NCI-H1694 (cell line): Measurements from ENCODE around the gene NR2F1.
A peak's percentile ranks its signal among the peaks of the same experiment; 100 is the strongest.
"Not testable (repeated sequence)": the region's sequence is repeated elsewhere in the genome, so short reads cannot be mapped to it uniquely, and the experiment has no call there.

ENCODE experiments used
- DNase-seq: peaks from one replicate; lab custom pipeline; 2025; lab: John Stamatoyannopoulos, UW

The NR2F1 gene

DNA sequence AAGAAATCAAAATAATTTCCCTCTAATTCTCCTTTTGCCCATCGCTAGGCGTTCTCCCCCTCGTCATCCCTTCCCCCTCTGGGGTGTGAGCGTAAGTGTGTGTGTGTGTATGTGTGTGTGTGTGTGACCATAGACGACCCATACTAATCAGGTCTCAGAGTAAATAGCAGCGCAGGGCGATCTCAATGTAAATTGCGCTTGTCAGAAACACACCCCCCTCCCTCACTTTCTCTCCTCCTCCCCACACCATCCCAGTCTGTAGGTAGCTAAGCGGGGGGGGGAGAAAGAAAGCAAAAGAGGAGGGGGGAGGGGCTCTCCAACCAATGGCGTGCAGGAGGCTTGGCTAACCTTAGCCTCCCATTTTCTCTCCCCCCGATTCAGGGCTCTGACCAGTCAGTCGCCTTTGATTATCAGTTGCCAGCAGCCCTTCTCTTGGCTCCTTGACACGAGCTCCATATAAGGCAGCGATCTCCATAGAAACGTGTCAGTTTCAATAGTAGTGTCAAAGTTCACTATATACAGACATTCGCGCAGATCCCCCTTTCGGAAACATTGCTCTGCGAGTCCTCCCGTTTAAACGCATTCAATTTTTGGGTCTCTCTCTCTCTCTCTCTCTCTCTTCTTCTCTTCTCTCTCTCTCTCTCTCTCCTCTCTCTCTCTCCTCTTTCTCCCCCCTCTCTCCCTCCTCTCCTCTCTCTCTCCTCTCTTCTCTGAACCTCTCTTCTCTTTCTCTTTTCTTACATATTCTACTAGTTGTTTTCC lies at the start of gene NR2F1:
Gene NR2F1, plus strand, starts transcription at position 546 of the 762 bp plus-strand sequence. CDS start 1,802 bp downstream, outside the sequence.
- peak; percentile 87 for DNase-seq

DNA sequence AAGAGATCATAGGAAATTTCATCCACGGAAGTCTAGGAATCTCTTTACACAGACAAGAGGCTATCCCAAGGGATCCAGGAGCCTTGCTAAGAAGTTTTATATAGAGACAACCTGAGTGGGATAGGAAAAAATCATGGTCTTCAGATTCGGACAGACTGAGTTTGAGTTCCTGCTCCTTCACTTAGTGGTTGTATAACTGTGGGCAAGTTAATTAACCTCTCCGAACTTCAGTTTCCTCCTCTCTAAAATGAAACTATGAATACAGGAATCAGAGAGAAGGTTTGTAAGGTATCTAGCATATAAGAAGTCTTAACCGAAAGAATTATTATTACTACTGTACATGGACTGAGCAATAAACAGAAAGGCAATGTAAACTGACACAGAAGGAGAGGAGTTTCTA lies 37.1 kb upstream of the NR2F1 start:
- DNase-seq: no peak

DNA sequence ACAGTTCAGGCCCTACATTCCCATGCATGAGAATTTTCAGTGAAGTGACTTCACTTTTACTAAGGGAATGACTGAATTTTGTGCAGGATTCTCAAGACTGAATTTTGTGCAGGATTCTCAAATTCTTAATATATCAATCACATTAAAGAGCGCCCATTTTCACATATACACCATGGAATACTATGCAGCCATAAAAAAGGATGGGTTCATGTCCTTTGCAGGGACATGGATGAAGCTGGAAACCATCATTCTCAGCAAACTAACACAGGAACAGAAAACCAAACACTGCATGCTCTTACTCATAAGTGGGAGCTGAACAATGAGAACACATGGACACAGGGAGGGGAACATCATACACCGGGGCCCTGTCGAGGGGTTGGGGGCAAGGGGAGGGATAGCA lies 33.4 kb upstream of the NR2F1 start:
- DNase-seq: not testable (repeated sequence)

DNA sequence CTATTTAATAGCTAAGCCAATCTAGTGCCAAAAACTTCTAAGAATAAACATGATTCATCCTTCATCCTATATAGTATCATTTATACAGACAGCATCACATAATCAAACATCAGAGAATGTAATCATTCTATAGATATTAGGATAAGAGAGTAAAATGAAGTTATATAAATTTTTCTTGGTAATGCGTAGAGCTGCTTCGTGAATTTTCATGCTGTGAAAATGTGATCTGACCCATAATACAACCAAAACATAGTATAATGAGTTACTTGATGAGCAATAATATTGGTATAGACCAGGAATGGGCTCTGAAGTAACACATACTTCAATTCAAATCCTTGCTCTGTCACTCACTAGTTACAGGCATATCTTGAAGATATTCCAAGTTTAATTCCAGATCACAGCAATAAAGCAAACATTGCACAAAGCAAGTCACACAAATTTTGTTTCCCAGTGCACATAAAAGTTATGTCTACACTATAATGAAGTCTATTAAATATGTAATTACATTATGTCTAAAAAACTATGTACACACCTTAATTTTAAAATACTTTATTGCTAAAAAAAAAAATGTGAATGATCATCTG lies 25.9 kb upstream of the NR2F1 start:
- no peak for DNase-seq

DNA sequence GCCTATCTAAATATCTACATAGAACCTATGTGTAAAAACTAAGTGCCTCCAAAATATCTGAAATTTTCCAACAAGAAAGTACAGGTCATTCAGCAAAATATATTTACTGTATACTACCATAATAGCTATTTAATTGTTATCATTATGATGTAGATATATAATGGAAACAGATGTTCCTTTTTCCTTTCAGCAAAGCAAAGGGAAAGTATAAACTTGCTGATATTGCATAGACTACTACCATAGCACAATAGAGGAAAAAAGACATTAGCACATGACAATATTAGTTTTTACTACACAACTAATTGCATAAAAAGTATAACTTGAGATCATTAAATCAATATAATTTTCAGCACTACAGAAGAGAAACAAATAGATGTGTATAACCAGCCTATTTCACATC lies 16.9 kb upstream of the NR2F1 start:
- no peak for DNase-seq

DNA sequence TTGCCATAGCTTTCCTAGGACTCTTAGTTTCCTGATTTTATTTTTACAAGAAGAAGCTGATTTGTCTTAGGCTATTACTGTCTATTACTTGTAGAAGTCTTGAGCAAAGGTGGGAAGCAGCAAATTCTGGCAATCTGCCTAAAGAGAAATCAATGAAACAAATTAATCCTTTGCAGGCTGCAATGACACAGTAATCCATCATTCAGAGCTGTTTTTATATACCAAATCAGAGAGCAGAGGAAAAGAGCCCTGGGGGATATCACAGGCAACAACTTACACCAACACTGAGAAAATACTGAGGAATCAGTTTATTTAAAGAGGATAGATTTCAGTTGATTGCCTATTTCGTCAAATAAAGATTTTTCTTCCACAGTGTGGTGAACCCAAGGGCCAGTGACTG lies 15.6 kb upstream of the NR2F1 start:
- DNase-seq: no peak

DNA sequence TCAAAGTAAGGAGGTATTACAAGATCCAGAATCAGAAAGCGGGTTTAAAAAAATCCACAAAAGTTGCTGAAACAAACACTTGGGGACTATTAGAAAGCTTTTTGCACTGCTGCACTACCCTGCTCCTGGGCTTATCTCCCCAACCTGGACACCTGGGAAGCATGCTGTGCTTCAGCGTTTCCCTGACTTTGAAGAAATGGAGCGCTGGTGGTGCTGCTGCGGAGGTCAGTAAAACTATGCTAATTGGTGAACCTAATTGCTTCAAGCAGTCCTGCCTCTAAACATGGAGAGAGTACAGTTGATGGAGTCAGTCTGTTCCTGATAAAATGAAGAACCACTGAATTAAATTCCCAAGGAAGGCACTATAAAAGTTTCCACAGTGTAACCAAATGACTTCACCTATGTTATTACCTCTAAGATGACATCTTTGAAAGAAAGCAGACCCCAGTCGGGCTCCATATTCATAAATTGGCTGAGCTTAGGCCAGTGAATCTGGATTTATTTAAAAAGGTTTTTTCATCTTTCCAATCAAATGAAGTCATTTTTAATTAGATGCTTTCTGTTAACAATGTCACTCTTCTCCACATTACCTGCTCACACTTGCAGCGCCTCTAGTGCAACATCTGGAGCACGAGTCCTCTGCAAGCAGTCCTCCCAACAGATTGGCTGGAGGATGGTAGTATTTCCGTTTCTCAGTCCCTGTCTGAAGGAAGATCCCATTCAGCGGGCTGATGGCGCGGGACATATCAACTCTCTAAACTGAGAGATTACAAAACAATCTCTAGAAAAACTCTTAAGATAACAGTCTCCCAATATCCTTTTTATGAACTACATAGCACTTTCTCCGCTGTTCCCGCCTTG lies 13.5 kb upstream of the NR2F1 start:
- no peak for DNase-seq

DNA sequence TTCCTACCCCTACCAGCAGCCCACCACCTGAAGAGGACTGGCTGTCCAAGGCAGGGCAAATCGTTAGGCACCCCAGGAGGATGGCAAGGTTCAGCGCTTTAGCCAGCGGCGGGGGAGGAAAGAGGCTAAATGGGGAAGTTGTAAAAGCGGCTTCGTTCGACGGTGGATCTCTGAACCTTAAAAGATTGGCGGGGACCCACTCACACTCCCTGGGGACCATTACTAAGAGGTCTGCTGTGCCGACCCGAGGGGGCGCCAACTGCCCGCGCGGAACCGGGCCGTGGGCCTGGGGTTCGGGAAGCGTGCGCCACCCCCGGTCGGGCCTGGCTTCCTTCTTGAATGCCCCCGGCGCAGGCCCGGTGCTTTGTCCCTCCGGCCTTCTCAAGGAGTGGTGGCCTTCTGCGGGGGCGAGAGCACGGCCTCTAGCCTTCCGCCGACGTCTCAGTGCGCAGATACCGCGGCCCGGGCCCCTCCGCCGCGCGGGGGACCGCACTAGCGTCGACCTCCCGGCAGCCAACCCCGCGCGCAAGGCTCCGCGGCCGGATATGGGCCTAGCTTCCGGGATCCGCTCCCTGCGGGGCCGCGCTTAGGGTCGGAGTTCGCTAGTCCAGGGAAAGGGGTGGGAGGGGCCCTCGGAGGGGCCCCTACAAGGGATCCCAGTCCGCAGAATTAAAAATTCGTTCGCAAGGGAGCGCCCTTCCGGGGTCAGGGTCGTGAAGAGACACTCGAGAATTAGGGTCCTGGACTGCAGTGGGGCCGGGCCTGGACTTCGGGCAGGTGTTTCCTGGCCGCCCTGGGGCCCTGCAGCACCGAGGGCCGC lies 12.5 kb upstream of the NR2F1 start:
- no peak for DNase-seq

DNA sequence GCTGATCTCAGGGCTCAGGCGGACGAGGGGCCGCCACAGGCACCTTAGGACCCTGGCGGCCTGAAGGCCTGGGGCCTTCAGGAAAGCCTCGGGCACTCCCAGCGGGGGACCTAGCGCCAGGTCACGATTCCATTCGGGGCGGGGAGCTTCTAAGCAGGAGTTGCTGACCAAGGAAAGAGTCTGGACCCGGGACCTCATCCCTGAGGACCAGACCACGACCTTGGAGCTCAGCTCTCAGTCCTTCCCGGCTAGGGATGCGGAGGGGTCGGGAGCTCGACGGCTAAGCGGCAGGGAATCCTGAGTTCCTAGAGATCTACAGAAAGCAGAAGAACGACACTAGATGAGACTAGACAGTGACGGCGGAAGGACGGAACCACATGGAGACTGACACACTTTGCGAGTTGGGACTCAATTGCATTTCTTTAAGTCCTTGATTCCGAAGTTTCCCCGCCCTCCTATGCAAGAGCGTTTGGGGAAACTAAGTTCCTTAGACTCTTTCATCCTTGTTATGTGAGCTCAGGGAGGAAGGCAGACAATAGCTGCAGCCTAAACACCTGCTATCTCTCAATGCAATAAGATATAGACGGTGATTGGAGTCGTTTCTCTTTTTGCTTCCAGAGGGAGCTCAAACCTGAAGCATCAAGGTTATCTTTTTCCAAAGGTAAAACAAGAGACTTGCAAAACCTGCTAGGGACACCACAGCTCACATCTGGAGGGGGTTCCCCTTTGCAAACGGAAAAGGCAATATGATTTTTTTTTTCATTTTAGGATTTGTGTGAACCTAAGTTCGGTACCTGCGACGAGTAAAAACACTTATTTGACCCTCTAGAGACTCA lies 11.7 kb upstream of the NR2F1 start:
- no peak for DNase-seq

DNA sequence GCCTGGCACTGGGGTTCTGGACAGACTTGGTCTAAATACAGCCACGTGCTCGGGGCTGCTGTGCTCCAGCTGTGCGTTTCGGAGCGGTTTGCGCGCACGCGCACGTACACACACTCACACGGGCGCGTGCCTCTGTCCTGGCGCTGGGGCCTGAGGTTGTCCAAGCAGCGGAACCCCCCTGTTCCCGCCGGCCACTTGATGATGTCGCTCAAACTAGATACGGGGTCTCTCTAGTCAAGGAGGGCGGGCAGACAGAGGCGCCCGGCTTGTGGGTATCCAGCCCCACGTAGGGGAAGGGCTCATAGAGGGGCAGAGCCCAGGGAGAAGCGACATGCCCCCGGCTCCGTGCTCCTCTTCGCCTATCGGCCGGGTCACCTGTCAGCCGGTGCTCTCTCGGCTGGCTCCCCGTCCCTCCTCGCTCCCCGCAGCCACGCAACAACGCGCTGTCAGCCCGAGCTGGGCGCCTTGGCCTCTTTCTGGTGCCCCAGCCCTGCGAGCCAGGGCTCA lies 10.9 kb upstream of the NR2F1 start:
- no peak for DNase-seq

DNA sequence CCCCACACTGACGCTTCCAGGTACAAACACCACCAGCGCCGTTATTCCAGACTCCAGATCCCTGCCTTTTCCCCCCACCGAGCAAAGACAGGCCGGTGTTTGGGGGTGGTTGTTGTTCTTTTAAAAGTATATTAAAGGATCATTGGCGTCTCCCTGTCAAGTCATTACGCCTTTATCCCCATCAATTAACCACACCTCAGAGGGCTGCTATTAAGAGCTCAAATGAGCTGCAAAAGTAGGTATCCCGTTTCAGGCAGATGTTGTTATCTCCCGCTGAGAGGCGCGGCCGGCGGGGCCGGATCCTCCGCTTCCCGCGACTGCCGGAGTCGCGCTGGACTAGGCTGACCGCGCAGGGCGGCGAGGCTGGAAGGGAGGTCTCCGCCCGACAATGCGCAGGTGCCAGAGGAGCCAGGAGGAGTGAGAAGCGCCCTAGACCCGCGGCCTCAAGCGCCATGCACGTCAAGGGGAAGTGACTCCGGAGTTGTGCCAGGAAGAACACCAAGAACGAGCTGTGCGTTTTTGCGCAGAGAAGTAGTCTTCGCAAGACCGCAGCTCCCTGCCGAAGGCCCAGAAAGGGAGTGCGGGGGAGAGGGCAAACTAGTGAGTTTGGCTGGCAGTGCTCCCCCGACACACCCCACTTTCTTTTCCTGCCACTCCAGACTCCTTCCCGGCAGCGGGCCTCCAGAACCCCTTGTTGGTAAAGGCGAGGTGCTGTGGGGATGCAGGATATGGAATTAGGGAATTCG lies 10.2 kb upstream of the NR2F1 start:
- no peak for DNase-seq

DNA sequence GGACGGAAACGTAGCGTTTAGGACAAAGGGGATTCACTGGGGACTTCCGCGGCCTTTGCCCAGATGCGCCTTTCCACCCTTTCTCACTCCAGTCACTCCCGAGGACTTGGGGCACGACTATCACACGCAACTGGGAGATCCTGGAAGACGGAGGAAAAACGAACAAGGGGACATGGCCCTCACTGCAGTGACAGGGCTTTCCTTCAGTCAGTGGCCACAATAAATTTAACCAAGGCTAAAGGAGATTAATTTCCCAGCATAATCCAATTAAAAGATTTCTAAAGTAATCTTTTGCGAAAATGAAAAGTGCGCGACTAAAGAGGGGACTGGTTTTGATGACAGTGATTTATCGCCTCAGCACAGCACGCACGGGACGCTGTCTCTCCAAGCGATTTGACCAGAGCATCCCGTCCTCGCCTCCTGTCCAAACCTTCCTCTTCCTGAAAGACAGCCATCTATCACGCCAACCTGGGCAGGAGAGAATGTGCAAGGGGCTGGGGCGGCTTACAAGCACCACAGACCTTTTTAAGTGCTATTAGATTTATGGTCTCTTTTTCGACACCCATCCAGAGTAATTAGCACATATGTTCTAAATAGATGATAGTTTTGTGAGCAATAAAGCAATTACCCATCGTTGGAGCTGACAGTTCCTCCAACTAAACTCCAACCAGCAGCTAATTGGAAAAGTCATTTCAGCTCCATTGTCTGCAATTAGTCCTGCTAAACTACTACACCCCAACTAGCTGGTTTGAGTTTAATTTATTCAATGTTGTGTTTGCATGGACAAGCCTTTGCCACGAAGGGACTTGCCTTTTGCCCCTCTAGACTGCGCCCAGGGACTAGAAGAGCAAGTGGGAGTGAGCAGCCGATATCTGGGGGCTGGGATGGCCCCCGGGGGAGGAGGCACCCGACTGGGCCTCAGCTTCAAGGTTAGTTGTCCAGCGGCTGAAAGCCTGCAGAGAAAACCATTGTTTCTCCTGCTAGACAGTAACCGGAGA lies 9.4 kb upstream of the NR2F1 start:
- no peak for DNase-seq

DNA sequence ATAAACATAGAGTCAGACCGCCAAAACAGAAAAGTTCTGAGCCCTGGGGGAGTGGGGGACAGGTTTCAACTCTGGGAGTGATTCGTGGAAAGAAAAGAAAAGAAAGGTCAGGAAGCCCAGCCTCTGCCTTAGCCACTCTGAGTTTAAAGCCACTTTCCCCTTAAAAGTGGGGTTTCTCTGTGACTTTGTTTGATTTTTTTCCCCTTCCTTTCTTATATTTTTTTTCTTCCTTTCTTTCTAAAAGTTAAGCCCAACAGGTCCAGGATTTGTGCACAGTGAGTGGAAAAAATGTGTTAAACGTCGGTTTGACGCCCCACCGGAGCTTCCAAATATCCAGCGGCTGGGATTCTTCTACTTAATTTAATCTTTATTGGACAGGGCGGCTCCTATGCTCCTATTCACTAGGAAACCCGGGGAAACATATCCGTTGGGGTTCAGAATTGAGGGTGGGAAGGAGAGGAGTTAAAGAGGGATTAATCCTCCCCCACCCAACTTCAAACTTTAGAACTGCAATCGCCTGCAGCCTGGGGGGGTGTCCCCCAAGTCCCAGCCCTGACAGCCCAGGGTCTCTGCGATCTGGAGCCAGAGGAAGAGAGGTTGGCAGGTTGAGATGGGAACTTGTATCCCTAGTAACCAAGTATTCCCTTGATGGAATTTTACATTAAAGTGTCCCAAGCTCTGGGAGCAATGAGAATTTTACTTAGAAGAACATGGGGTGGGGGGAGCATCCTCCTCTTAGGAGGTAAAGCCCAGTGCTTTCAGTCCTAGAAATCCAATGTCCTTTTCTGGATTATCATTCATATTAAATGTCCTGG lies 8.3 kb upstream of the NR2F1 start:
- DNase-seq: no peak

DNA sequence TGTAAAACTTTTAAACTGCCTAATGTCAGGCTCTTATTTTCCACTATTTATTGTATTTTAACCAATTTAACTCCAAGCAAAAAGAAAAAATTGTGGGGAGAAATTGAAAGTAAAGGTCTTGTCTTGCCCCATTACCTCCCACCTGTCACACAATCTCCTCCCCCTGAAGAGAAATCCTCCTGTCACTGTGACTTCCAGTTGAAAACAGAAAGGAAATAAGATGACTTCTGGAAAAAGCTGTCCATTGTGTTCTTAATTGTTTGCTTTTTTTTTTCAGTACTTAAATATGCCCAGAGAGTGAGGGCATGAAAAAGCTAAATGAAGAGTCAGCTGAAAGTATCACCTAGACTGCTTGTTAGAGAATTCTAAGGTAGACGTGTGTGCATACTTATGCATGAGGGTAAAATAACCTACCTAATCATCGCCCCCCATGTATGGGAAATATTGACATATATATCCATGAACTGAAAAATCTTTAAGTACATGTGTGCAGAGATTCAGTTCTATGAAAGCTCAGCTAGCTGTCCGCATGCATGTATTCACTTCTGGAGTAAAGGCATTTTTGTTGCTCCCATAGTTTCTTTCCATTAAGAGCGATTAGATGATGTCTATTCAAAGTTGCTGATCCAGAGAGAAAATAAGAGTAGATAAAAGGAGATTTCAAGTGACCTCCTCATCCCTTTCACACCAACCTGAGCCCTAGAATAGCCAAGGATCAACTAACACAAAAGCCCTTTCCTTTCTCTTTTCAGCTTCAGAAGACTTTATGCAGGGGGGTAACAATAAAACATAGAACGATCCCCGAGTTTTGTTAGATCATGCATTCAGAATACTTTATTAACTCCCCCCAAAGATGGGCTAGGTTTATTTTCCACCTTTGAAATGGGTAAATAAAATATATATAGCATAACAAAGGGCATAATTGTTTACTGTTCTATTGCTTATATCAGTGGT lies 7.3 kb upstream of the NR2F1 start:
- no peak for DNase-seq

DNA sequence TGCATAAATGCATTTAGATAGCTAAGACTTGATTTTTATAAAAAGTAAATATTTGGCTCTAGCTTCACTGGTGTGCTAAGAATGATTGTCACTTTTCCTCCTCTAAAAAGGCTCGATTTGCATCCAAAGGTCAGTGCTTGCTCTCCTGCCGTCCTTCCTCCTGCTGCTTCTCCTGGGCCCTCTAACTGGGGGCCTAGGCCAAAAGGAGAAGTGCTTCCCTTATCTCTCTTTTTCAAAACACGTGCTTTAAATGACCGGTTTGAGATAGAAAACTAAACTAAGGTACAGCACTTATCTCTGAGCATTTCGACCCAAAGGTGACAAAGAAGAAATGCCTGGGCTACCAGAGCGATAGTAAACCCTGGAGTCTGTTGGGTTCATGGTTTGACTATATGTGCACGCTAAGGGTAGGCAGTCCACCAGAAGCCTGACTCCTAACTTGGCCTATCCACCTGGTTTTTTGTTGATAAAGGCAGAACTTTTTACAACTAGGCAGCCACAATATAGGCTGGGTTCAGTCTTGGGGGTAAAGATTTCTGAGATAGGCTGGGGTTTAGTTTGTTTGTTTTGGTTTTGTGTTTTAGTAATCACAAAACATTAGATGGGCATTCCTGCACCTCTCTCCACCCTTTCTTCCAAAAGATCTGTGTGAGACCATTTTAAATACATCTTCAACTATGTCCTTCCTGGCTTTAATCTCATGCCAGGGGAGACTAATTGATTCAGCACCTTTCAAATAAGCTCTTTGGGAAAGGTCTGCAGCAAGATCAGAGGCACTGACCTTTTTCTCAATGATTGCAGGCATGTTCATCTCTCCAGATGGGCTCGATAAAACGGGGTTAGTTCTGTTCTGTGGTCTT lies 5.8 kb upstream of the NR2F1 start:
- DNase-seq: no peak
